Dendritic cell treated with granulocyte-macrophage colony-stimulating factor and Interleukin-4, amounts not matched to agents 40 ng/mL and 50 ng/mL, for 4 days (primary cell): ENCODE measurements around the gene RSPH6A.
A peak's percentile ranks its signal among the peaks of the same experiment; 100 is the strongest.

Experiments used
- H3K27ac Mint-ChIP-seq: one replicate; pipeline ENCODE4 v1.8.0; 2022; ENCODE audit warnings: mild to moderate bottlenecking, mixed read lengths
- H3K27me3 Mint-ChIP-seq: one replicate; pipeline ENCODE4 v1.8.0; 2022; ENCODE audit warnings: mild to moderate bottlenecking, mixed read lengths
- H3K36me3 Mint-ChIP-seq: one replicate; pipeline ENCODE4 v1.8.0; 2022; ENCODE audit warnings: low read depth, mixed read lengths
- H3K4me1 Mint-ChIP-seq: one replicate; pipeline ENCODE4 v1.8.0; 2022; ENCODE audit warnings: low read depth, mixed read lengths
- H3K4me3 Mint-ChIP-seq: one replicate; pipeline ENCODE4 v1.8.0; 2022; ENCODE audit warnings: mild to moderate bottlenecking, moderate library complexity, mixed read lengths
- H3K9me3 Mint-ChIP-seq: one replicate; pipeline ENCODE4 v1.8.0; 2022; ENCODE audit warnings: mixed read lengths
- intact Hi-C: fragments of 100-400 bp; cut with micrococcal nuclease; formaldehyde crosslinking; loops from one replicate; pipeline ENCODE4 v1.15.0; 2022

Gene RSPH6A

GRCh38 chr19:45820413-45821102, 5.5 kb upstream of the RSPH6A start:
- intact Hi-C loops: no loop called here
- Mint-ChIP-seq H3K27ac (no peak overlapping the region), H3K4me1 (peaks cover 13% of the 10 kb centered on the region), H3K36me3 (peaks cover 100% of the 10 kb centered on the region), H3K4me3 (no peak overlapping the region), H3K9me3 (no peaks in the 10 kb centered on the region), H3K27me3 (peaks cover 16% of the 10 kb centered on the region)

DNA sequence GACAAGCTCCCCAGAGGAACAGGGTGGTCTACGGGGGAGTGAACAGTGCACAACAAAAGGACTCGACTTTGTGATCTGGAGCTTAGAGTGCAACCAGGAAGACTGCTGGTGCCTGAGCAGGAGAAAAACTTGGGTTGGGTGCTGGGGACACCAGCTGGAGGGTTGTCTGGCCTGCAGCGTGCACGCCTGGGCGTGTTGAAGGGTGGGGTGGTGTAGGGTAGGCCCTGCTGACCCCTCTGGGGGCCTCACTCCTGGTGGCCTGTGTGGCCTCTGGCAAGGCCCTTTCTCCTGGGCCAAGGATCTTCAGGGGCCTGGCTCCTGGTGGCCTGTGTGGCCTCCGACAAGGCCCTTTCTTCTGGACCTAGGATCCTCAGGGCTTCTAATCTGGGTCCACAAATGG, 4.7 kb upstream of the RSPH6A start:
- Mint-ChIP-seq H3K27me3 (peaks cover 24% of the 10 kb centered on the region), H3K27ac (peak overlapping the region; percentile 7), H3K9me3 (no peaks in the 10 kb centered on the region), H3K36me3 (peaks cover 94% of the 10 kb centered on the region), H3K4me1 (peaks cover 15% of the 10 kb centered on the region), H3K4me3 (no peak overlapping the region)
- intact Hi-C loops: loop anchor here (5.0 kb wide), 1 partner anchor 63 kb away; no protein-coding TSS in a partner anchor

GRCh38 chr19:45817725-45818301, 2.7 kb upstream of the RSPH6A start:
- Mint-ChIP-seq H3K9me3 (no peaks in the 10 kb centered on the region), H3K27ac (no peak overlapping the region), H3K4me3 (no peak overlapping the region), H3K27me3 (peaks cover 43% of the 10 kb centered on the region), H3K36me3 (peaks cover 75% of the 10 kb centered on the region), H3K4me1 (peaks cover 15% of the 10 kb centered on the region)
- intact Hi-C loops: loop anchor here (5.0 kb wide), 1 partner anchor 64 kb away; no protein-coding TSS in a partner anchor

GRCh38 chr19:45817010-45817724, 2.1 kb upstream of the RSPH6A start:
- no peaks in the 10 kb centered on the region for H3K9me3 Mint-ChIP-seq
- H3K4me3 Mint-ChIP-seq: no peak overlapping the region
- peaks cover 50% of the 10 kb centered on the region for H3K27me3 Mint-ChIP-seq
- peaks cover 68% of the 10 kb centered on the region for H3K36me3 Mint-ChIP-seq
- intact Hi-C loops: loop anchor here (5.0 kb wide), 1 partner anchor 65 kb away; no protein-coding TSS in a partner anchor
- H3K27ac Mint-ChIP-seq: no peak overlapping the region
- peaks cover 15% of the 10 kb centered on the region for H3K4me1 Mint-ChIP-seq

- peaks cover 53% of the 10 kb centered on the region for H3K27me3 Mint-ChIP-seq
- intact Hi-C loops: loop anchor here (5.0 kb wide), 1 partner anchor 66 kb away; no protein-coding TSS in a partner anchor
- peaks cover 61% of the 10 kb centered on the region for H3K36me3 Mint-ChIP-seq
- H3K4me3 Mint-ChIP-seq: no peak overlapping the region
- H3K4me1 Mint-ChIP-seq: peaks cover 15% of the 10 kb centered on the region
- H3K9me3 Mint-ChIP-seq: no peaks in the 10 kb centered on the region
- H3K27ac Mint-ChIP-seq: peak overlapping the region; percentile 25
These were observed 1.3 kb upstream of the RSPH6A start for GRCh38 chr19:45816236-45817009.

GRCh38 chr19:45815481-45816216, 541 bp upstream of the RSPH6A start:
- intact Hi-C loops: loop anchor here (5.0 kb wide), 1 partner anchor 67 kb away; no protein-coding TSS in a partner anchor
- Mint-ChIP-seq H3K27ac (peak overlapping the region; percentile 25), H3K27me3 (peaks cover 60% of the 10 kb centered on the region), H3K4me1 (peaks cover 16% of the 10 kb centered on the region), H3K4me3 (peak overlapping the region; percentile 58), H3K9me3 (no peaks in the 10 kb centered on the region), H3K36me3 (peaks cover 53% of the 10 kb centered on the region)

DNA sequence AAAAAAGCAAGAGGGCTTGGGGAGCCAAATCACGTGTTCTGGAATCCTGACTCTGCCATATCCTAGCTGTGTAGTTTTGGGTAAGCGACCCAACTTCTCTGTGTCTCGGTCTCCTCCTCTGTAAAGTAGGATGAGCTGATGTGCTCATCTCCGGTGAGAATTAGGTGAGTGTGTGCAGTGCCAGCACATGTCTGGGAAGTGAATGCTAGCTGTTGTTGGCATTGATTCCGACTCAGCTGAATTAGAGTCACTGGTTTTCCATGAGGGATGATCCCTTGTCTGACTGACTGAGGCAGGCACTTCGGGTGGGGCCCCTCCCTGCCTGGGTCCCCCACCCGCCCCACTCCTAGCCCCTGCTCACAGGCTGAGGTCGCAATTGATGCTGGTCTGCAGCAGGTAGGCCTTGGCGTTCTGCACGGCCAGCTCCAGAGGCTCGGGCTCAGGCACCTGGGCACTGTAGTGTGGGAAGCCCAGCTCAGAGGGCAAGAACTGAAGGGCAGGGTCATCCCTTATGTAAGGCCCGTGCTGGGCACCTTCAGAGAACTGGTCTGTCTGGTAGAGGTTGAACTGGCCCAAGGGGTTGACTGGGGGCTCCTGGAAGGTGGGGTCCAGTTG, 835 bp downstream of the RSPH6A start:
- no peak overlapping the region for H3K4me3 Mint-ChIP-seq
- H3K9me3 Mint-ChIP-seq: no peaks in the 10 kb centered on the region
- no peak overlapping the region for H3K27ac Mint-ChIP-seq
- peaks cover 28% of the 10 kb centered on the region for H3K4me1 Mint-ChIP-seq
- intact Hi-C loops: no loop called here
- peaks cover 39% of the 10 kb centered on the region for H3K36me3 Mint-ChIP-seq
- peaks cover 70% of the 10 kb centered on the region for H3K27me3 Mint-ChIP-seq

GRCh38 chr19:45812297-45812696, 2.8 kb downstream of the RSPH6A start:
- Mint-ChIP-seq H3K4me3 (no peak overlapping the region), H3K4me1 (peaks cover 25% of the 10 kb centered on the region), H3K27ac (no peak overlapping the region), H3K9me3 (no peaks in the 10 kb centered on the region), H3K27me3 (peaks cover 82% of the 10 kb centered on the region), H3K36me3 (peaks cover 19% of the 10 kb centered on the region)
- intact Hi-C loops: no loop called here

- intact Hi-C loops: no loop called here
- Mint-ChIP-seq H3K9me3 (no peaks in the 10 kb centered on the region), H3K27ac (no peak overlapping the region), H3K4me3 (no peak overlapping the region), H3K4me1 (peaks cover 26% of the 10 kb centered on the region), H3K27me3 (peaks cover 77% of the 10 kb centered on the region), H3K36me3 (no peaks in the 10 kb centered on the region)
These were observed 5.4 kb downstream of the RSPH6A start for GRCh38 chr19:45809643-45810159.

DNA sequence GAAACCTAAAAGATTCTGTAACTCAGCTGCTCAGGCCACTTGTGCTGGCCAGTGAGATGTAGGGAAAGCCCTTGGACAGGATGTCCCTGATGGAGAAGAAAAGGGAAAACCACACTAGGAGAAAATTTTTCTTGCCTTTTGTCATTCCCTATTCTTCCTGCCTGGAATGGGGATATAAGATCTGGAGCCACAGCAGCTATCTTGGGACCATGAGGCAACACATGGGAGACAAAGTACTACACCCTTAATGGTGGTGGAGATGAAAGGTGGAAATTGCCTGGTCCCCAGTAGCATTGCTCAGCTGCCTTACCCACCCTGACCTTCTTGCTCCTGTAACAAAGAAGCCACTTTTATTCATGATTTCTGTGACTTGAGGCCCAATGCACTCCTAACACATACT, 9.4 kb downstream of the RSPH6A start:
- Mint-ChIP-seq H3K27me3 (peaks cover 82% of the 10 kb centered on the region), H3K27ac (no peak overlapping the region), H3K36me3 (no peaks in the 10 kb centered on the region), H3K4me1 (peaks cover 25% of the 10 kb centered on the region), H3K9me3 (no peaks in the 10 kb centered on the region), H3K4me3 (no peak overlapping the region)
- intact Hi-C loops: no loop called here

DNA sequence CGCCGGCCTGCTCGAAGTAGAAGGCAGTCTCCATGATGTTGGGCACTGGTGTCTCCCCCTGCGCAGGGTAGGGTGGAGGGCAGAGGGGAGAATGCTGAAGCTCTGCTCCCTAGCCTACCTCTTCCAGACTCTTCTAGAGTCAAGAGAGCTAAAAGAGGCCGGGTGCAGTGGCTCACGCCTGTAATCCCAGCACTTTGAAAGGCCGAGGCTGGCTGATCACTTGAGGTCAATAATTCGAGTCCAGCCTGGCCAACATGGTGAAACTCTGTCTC, 10.2 kb downstream of the RSPH6A start:
- Mint-ChIP-seq H3K27ac (no peak overlapping the region), H3K27me3 (peaks cover 84% of the 10 kb centered on the region), H3K4me1 (peaks cover 25% of the 10 kb centered on the region), H3K9me3 (no peaks in the 10 kb centered on the region), H3K36me3 (no peaks in the 10 kb centered on the region), H3K4me3 (no peak overlapping the region)
- intact Hi-C loops: no loop called here

DNA sequence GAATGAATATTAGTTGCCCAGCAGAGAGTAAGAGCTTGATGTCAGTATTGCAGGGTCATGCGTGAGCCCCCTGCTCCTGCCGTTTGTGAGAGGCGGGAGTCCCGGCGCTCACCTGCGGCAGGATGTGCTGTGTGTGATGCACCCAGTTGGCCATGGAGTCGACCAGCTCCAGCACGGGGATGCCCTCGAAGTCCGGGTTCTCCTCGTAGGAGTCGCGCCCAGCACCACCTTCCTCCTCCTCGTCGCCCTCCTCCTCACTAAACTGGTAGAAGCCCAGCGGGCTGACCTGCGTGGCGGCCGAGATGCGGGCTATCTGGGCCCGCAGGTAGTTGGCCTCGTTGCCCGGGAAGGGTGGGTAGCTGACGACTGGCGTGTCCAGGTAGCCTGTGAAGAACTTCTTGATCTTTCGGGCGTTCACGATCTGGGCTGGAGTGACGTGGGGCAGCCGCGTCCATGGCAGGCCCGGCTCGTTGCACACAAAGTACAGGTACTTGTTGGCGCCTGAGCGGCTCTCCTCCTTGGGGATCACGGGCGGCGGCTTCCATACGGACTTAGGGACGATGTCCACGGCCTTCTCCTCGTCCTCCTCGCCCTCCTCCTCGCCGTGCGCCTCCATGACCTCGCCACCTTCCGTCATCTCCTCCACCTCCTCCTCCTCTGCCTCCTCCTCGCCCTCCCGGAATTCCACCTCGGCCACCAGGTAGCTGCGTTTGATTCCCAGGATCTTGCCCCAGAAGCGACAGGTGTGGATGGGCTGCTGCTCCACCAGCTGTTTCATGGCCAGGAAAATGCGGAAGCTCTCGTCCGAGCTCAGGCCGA, 10.8 kb downstream of the RSPH6A start:
- Mint-ChIP-seq H3K27ac (no peak overlapping the region), H3K4me3 (no peak overlapping the region), H3K27me3 (peaks cover 86% of the 10 kb centered on the region), H3K36me3 (no peaks in the 10 kb centered on the region), H3K4me1 (peaks cover 23% of the 10 kb centered on the region), H3K9me3 (no peaks in the 10 kb centered on the region)
- intact Hi-C loops: no loop called here
